Astrocyte (in vitro differentiated cells and primary cell): ENCODE data around the gene DDX39A. TPM values are rescaled to one million over a fixed set of nuclear protein-coding genes. Genes with fewer than 3 reads are reported as not detected.
"Not testable (repeated sequence)": the region's sequence is repeated elsewhere in the genome, so short reads cannot be mapped to it uniquely, and the experiment has no call there.

ENCODE experiments used
- DNase-seq: peaks from one replicate; pipeline ENCODE4 v3.0.0-alpha.2; 2010; ENCODE audit warnings: low read depth
- FAIRE-seq: peaks from 2 replicates; lab custom pipeline; 2011; peaks lifted over from hg19 to GRCh38; lab: Jason Lieb, UNC
- H2AFZ ChIP-seq: 2 replicates; pipeline ENCODE4 v1.6.0; 2012; ENCODE audit warnings: low read depth, low read length, inconsistent platforms
- H3K27ac ChIP-seq: 2 replicates; pipeline ENCODE4 v1.5.1; 2011; ENCODE audit warnings: low read depth, low read length, inconsistent platforms
- H3K27me3 ChIP-seq: 2 replicates; pipeline ENCODE4 v1.6.0; 2011; ENCODE audit warnings: low read length, inconsistent platforms; ENCODE audit not compliant: insufficient read depth
- H3K36me3 ChIP-seq: 2 replicates; pipeline ENCODE4 v1.5.1; 2011; ENCODE audit warnings: low read length, inconsistent platforms; ENCODE audit not compliant: insufficient read depth
- H3K4me1 ChIP-seq: 2 replicates; pipeline ENCODE4 v1.5.1; 2011; ENCODE audit warnings: low read length, inconsistent platforms; ENCODE audit not compliant: insufficient read depth
- H3K4me2 ChIP-seq: 2 replicates; pipeline ENCODE4 v1.6.0; 2012; ENCODE audit warnings: low read length, inconsistent platforms
- H3K4me3 ChIP-seq: 2 replicates; pipeline ENCODE4 v1.5.1; 2011; ENCODE audit warnings: low read depth, mild to moderate bottlenecking, low read length, inconsistent platforms; ENCODE audit not compliant: insufficient read depth
- H3K79me2 ChIP-seq: 2 replicates; pipeline ENCODE4 v1.6.0; 2012; ENCODE audit warnings: mild to moderate bottlenecking, low read length, inconsistent platforms; ENCODE audit not compliant: insufficient read depth
- H3K9ac ChIP-seq: 2 replicates; pipeline ENCODE4 v1.6.0; 2012; ENCODE audit warnings: mild to moderate bottlenecking, low read length, inconsistent platforms
- H3K9me3 ChIP-seq: 2 replicates; pipeline ENCODE4 v1.5.1; 2012; ENCODE audit warnings: low read depth, mild to moderate bottlenecking, low read length, inconsistent platforms; ENCODE audit not compliant: insufficient read depth
- H4K20me1 ChIP-seq: 2 replicates; pipeline ENCODE4 v1.6.0; 2012; ENCODE audit warnings: low read length, inconsistent platforms; ENCODE audit not compliant: insufficient read depth
- H3K27ac Mint-ChIP-seq: one replicate; pipeline ENCODE4 v1.8.0; 2021; ENCODE audit warnings: mild to moderate bottlenecking, mixed read lengths; ENCODE audit not compliant: unreplicated experiment
- H3K27me3 Mint-ChIP-seq: one replicate; pipeline ENCODE4 v1.8.0; 2021; ENCODE audit warnings: low read depth, mixed read lengths; ENCODE audit not compliant: unreplicated experiment
- H3K36me3 Mint-ChIP-seq: one replicate; pipeline ENCODE4 v1.8.0; 2021; ENCODE audit warnings: low read depth, mixed read lengths; ENCODE audit not compliant: unreplicated experiment
- H3K4me1 Mint-ChIP-seq: one replicate; pipeline ENCODE4 v1.8.0; 2021; ENCODE audit warnings: low read depth, mixed read lengths; ENCODE audit not compliant: unreplicated experiment
- H3K4me3 Mint-ChIP-seq: one replicate; pipeline ENCODE4 v1.8.0; 2021; ENCODE audit warnings: mild to moderate bottlenecking, moderate library complexity, mixed read lengths; ENCODE audit not compliant: unreplicated experiment
- H3K9me3 Mint-ChIP-seq: one replicate; pipeline ENCODE4 v1.8.0; 2021; ENCODE audit warnings: mild to moderate bottlenecking, mixed read lengths; ENCODE audit not compliant: unreplicated experiment
- CTCF ChIP-seq: IDR thresholded peaks from 2 replicates; pipeline ENCODE4 v1.5.1; 2011; ENCODE audit warnings: low read depth, mild to moderate bottlenecking, inconsistent platforms, low read length, moderate library complexity; ENCODE audit not compliant: insufficient read depth
- EZH2 ChIP-seq: IDR thresholded peaks from 2 replicates; pipeline ENCODE4 v1.6.1; 2012; ENCODE audit warnings: mild to moderate bottlenecking, low read length, inconsistent platforms; ENCODE audit not compliant: insufficient read depth
- total RNA-seq: library from RNA; stranded (reverse); gene quantifications from 2 replicates; pipeline ENCODE4 v1.2.1, GENCODE V29; 2021

The DDX39A gene
- total RNA-seq, 1 donor from 2014 or later: 54.9 TPM

GRCh38 chr19:14459703-14460102 lies 40.6 kb upstream of the DDX39A start:
- no peaks in the 10 kb centered on the region for H3K4me1 ChIP-seq
- Mint-ChIP-seq H3K36me3 (peaks cover 9% of the 10 kb centered on the region), H3K9me3 (no peaks in the 10 kb centered on the region), H3K4me1 (no peaks in the 10 kb centered on the region), H3K27me3 (no peaks in the 10 kb centered on the region), H3K27ac (no peak overlapping the region), H3K4me3 (no peak overlapping the region)
- no peak for DNase-seq
- H3K36me3 ChIP-seq: no peaks in the 10 kb centered on the region
- no peaks in the 10 kb centered on the region for H3K27me3 ChIP-seq
- H2AFZ ChIP-seq: no peak overlapping the region
- H3K9ac ChIP-seq: no peak overlapping the region
- no peak overlapping the region for H3K4me3 ChIP-seq
- no peaks in the 10 kb centered on the region for H3K79me2 ChIP-seq
- no peak for FAIRE-seq
- no peaks in the 10 kb centered on the region for H3K9me3 ChIP-seq
- no peaks in the 10 kb centered on the region for H4K20me1 ChIP-seq
- TF ChIP-seq CTCF (no peak), EZH2 (no peak)
- no peak overlapping the region for H3K27ac ChIP-seq
- H3K4me2 ChIP-seq: no peak overlapping the region

- H3K36me3 Mint-ChIP-seq: peaks cover 28% of the 10 kb centered on the region
- H3K4me3 ChIP-seq, H3K4me3 Mint-ChIP-seq, H3K9ac ChIP-seq, H4K20me1 ChIP-seq, H3K27ac ChIP-seq, H3K27me3 ChIP-seq, H3K9me3 Mint-ChIP-seq, H3K4me2 ChIP-seq, H3K79me2 ChIP-seq, H3K27ac Mint-ChIP-seq, H3K36me3 ChIP-seq, H3K4me1 ChIP-seq, H3K27me3 Mint-ChIP-seq, H2AFZ ChIP-seq, FAIRE-seq, DNase-seq, H3K4me1 Mint-ChIP-seq, H3K9me3 ChIP-seq: not testable (repeated sequence)
These were observed 33.2 kb upstream of the DDX39A start for GRCh38 chr19:14452303-14452702.

- DNase-seq: no peak
- TF ChIP-seq EZH2 (no peak), CTCF (no peak)
- H3K27me3 ChIP-seq: no peaks in the 10 kb centered on the region
- H3K4me1 ChIP-seq: no peaks in the 10 kb centered on the region
- no peaks in the 10 kb centered on the region for H3K9me3 ChIP-seq
- peaks cover 4% of the 10 kb centered on the region for H4K20me1 ChIP-seq
- no peak overlapping the region for H3K27ac ChIP-seq
- no peaks in the 10 kb centered on the region for H3K79me2 ChIP-seq
- H3K36me3 ChIP-seq: peaks cover 6% of the 10 kb centered on the region
- Mint-ChIP-seq H3K27ac (no peak overlapping the region), H3K4me1 (no peaks in the 10 kb centered on the region), H3K9me3 (no peaks in the 10 kb centered on the region), H3K4me3 (no peak overlapping the region), H3K36me3 (peaks cover 36% of the 10 kb centered on the region), H3K27me3 (no peaks in the 10 kb centered on the region)
- no peak overlapping the region for H3K9ac ChIP-seq
- no peak overlapping the region for H2AFZ ChIP-seq
- H3K4me2 ChIP-seq: no peak overlapping the region
- no peak for FAIRE-seq
- no peak overlapping the region for H3K4me3 ChIP-seq
These were observed 31.7 kb upstream of the DDX39A start for GRCh38 chr19:14450876-14451275.
